NCI-H146 treated with DMSO at 0.1 percent for 48 hours (cell line): ENCODE measurements around the gene SLC39A11.

Experiments used
- DNase-seq: peaks from one replicate; lab custom pipeline; 2025; ENCODE audit not compliant: unreplicated experiment; lab: John Stamatoyannopoulos, UW

The SLC39A11 gene

DNA sequence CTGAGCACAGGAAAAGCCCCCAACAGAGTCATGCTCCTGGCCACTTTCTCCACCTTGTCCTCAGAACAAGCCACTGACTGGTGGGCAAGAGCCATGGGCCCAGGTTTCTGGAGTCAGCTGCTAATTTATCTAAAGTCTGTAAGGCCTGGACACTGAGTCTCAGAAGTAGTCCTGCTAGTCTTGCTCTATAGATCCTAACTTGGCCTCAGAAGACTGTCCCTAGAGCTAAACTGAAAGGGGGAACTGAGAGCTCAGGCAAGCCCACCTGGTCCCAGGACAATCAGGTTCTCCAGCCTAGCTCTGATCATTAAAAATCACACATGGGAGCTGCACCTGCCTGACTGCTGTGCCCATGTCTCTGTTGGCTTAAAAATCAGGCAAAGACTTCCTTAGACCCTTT, 485.8 kb downstream of the SLC39A11 start:
- no peak for DNase-seq

DNA sequence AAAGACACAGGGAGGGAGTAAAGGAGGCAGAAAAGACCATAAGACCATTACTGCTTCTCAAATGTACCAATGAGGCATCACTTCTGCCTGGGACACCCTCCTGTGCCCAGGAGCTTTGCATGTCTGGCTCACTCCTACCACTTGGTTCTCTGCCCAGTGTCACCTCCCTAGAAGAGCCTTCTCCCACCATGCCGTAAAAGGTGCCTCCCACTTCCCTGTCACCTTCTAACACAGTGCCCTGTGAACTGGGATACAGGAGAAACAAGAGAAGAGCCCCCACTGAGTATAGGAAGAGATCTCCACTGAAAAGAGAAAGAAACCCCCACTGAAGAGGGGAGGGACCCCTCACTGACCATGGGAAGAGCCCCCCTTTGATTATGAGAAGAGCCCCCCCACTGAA, 486.9 kb downstream of the SLC39A11 start:
- no peak for DNase-seq

DNA sequence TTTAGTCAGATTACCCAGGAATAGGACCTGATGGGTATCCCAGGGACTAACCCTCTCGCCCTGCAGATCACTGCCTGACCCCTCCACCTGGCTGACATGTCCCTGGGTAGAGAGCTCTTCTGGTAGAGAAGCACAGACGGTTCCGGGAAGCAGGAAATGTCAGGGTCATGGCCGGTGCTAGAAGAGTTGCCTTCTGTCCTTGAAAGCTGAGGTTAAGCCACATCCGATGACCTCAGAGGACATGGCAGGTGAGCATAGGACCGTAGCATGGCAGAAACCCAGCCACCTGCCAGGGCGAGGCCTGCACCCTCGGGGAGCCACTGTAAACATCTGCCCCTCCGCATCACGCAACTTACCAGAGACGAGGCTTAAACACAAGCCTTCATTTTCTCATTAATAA, 488.0 kb downstream of the SLC39A11 start:
- peak; percentile 26 for DNase-seq

DNA sequence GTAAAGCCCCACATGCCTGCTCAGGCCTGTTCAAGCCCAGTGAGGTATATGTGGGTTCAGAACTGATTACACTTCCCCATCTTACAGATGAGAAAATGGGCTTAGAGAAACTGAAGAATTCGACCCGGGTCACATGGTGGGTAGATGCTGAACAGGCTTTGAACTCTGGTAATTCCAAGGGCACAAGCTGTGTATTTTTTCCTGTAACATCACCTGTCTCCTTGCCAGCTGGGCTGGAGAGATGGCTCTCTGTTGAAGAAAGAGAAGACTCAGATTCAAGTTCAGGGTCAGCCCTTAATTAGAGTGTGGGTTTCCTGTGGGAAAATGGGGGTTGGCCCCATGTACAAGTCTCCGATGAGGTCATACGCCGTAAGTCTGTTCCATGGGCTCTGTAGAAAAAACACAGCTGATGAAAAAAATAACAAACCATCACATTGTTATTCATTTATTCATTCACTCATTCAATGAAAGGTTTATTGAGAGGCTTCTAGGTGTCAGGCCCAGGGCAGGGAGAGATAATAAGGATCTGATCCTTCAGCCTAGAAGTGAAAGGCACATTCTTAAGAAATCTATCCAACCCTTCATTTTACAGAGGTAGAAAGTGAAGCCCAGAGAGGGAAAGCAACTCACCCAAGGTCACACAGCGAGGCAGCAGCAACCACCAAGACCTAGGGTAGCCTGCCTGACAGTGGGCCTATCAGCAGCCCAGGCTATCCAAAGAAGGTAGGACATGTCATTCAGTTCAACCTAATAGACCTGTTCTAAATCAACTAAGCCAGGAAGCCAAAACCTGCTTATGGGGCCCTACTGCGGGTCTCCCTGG, 488.9 kb downstream of the SLC39A11 start:
- DNase-seq = no peak

DNA sequence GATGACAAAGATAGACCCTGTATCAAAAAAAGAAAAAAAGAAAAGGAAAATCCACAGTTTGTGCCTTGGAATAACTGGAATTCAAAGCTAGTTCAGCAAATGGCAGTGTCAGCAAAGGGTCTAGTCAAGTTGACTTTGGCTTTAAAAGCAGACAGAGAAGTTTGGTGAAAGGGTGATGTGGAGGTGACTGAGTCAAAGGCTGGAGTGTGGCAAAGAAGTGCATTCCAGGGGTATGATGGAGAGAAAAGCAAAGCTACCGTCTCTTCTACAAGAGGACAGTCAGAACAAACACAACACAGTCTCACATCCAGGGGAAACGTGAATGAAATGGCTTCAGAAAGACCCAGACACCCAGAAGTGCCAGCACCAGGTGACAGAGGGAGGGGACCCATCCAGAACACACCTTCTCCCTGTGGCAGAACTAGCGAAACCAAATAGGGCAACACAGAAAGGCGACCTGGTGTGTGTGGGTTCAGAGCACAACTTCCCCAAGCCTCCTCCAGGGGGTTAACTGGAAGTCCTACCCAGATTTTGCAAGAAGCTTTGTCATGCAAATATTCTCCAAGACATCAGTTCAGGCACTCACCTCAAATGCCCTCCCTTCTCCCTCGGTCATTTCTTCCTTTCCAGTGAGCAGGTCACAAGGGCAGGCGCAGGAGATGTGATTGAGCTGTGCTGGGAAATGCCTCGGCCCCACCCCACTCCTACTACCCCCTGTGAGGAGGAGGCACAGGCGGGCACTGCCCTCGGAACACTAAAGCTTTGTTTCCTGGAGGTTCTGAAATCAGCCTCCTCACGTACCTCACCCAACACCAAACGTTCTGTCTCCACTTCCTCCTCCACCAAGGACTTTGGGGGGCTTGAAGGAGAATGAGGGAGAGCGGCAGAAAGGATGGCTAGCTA, 489.7 kb downstream of the SLC39A11 start:
- DNase-seq = no peak

DNA sequence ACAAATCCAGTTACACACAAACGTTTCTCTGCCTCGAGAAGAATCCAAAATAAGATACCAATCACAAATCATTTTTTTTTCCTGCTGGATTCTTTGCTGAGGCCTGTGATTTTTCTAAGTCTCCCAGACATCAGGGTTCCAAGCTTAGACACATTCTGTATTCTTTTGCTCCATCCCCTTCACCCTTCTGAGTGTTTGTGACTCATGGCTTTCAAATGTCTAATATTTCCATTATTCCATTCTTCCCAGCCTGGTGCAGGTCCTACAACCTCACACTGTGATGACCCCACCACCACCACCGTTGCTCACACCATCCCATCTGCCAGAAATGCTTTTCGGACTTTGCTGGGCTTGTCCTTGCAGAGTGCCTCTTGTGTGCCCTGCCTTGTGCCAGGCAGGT, 491.6 kb downstream of the SLC39A11 start:
- DNase-seq = no peak

DNA sequence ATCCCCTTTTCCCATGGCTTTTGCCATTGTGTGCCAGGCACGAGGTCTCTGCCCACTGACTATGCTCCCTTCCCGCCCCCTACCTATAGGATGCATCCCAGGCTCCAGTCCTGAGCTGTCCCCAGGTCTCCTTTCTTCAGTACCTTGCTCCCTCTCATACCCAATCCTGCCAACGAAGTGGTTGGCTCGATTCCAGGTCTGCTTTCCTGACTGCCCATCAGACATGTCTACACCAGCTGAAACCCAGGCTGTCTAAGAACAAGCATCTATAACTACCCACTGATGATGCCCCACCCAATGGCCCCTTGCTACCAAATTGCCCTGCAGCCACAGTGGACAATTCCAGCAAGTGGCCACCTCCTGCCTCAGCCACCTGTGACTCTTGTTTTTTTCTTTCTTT, 492.6 kb downstream of the SLC39A11 start:
- DNase-seq = no peak

DNA sequence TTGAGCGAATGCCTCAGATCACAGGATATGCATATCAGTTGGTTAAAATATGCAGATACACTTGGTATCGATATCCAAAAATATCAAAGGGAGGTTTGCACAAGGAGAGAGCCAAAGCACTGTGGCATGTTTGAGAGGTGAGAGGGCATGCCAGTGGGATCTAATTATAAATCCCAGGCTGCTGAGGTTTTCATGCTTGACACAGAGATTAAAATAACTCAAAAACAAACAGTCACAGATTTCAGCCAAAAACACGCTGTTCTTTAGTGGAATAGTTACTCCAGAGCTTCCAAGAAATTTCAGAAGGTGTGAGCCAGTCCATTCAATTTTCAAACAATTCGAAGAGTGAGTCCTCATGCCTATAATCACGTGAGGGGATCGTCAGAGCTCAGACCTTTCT, 493.8 kb downstream of the SLC39A11 start:
- DNase-seq = no peak

DNA sequence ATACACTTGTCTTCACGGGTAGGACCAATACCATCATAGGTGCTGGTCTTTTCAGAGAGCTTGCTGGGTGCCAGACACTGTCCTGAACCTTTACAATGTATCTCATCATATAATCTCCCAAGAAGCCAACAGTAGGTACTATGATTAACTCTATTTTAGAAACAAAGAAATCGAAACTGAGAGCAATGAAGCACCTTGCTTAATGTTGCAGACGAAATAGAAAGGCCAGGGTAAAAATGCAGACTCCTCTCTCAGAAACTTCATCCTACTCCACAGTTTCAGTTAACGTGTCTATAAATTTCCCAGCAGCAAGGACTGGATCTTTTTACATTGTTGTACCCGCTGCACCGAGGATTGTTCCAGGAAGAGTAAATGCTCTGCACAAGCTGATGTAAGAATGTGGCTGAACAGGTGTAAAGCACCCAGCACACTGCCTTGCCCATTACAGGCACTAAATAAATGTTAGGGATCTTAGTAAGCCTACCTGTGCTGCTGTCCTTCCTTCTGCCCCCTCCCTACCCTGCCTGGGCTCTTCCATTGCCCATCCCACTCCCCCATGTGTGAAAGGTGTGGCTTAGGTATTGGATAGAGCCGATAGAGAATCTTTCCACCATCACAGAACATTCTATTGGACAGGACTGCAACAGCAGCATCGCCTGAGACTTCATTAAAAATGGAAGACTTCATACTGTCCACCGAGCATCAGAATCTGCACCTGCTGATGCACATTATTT, 495.0 kb downstream of the SLC39A11 start:
- DNase-seq = no peak
